Stromal cell of bone marrow (primary cell): ENCODE results near the gene FAM89B.

Experiments used
- DNase-seq: peaks from one replicate; pipeline ENCODE4 v3.0.0-alpha.2; 2012; ENCODE audit warnings: low read depth

Gene FAM89B

DNA sequence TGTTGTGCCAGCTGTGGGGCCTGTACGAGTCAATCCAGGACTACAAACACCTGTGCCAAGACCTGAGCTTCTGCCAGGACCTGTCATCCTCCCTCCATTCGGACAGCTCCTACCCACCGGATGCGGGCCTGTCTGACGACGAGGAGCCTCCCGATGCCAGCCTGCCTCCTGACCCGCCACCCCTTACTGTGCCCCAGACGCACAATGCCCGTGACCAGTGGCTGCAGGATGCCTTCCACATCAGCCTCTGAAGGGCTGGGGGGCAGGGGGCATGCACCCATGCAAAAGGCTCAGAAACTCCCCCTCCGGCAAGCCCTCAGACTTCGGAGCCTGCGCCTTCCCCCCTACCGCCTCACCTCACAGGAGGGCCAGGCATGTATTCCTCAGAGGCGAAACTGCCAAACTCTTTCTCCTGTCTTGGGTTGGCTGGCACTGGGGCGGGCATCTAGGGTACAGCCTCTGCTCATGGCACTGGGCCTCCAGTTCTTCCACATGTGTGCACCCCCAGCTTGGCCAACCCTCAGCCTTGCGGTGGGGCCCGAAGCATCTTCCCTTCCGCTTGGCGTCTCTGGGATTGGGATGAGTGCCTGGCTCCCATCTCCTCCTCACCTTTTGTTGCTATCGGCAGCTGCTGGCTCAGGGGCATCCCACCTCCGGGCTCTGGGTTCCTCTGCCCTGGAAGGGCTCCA is 1.2 kb downstream of the FAM89B start:
- DNase-seq, result no peak

DNA sequence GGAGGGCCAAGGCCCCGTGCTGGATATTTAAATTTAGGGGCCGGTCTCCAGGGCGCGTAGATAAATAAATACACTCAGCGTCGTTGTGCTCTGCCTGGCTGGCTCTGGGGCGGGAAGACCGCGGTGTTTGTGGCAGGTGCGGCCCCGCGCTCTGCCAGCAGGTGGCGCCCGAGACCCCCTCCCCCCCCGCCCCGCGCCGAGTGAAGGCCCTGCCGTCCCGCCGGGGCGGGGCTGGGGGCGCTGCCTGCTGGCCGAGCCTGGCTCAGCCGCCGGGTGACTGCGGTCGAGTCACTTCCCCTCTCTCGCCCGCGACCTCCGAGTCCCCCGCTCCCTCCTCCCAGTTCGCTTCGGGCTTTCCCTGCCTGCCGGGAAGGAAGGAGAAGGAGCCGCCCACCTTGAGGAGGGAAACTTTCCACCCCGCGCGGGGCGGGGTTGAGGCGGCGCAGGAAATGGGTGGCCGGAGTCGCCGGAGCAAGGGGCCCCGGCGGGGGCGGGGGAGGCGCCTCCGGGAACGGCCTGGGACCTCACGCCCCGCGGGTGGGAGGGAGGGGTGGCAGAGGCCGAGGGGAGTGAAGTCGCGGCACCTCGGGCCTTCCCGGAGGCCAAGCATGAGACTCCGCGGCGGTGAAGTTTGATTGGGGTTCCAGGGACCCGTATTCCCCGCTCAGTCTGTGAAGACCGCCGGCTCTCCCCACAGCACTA is 1.9 kb downstream of the FAM89B start:
- DNase-seq, result peak; percentile 91

DNA sequence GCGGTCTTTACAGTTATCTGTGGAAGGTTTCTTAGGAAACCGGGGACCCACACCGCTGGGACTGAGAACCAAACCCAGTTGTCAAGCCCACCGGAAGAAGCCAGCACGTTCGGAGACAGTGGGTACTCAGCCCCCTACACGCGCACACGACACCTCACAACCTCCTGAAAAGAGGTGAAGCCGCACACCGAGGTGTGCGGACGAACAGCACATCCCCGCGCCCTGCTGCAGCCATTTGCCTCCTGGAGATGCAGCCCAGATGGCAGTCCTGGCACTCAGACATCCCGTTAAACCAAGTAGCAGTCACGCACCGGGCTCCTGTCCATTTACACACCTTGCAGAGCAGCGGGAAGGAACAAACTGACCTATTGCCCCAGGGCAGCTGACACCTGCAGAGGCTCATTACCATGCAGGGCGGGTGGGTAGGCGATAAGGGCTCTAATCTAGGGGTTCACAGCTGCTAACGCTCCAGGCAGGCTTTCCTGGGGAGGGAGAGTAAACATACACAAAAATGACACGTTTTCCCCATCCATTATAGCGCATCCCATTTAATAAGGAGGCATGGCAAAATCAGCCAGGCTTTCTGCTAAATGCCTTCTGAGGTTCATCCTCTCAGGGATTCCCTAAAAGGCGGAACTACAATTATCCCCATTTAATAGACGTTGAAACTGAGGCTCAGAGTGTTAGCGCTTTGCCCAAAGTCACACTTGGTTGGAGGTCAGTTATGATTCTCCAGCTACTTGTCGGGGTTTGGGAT is 2.7 kb downstream of the FAM89B start:
- no peak for DNase-seq

DNA sequence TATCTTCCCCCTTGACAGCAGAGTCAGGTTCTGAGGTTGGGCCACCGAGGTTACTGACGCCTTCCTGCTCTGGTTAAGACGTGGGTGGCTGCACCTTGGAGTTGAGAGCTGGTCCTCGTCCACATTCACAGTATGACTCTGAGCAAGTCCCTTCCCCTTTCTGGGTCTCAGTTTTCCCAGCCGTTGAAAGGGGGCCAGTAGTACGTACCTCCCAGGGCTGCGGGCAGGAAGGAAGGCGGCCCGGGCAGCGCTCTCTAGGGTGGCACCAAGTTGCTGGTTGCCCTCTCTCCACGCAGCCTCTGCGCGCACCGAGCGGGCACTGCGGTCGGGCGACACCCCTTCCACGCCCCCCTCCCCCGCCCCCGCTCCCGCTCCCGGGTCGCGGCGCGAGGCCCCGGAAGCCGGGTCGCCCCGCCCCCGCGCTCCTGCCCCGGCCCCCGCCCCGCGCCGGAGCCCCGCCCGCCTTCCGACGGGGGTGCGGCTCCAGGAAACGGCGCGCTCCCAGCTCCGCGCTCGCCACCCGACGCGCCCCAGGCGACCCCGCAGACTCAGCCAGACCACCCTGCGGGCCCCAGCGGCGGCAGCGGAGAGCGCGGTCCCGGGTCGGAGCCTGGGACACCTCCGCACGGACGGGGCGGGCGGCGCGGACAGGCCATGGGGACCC is 3.4 kb downstream of the FAM89B start, which contains the start of gene EHBP1L1:
EHBP1L1 (plus strand) TSS at position 486 of the 664 bp plus-strand sequence. CDS start 250 bp downstream, outside the sequence.
- no peak for DNase-seq

DNA sequence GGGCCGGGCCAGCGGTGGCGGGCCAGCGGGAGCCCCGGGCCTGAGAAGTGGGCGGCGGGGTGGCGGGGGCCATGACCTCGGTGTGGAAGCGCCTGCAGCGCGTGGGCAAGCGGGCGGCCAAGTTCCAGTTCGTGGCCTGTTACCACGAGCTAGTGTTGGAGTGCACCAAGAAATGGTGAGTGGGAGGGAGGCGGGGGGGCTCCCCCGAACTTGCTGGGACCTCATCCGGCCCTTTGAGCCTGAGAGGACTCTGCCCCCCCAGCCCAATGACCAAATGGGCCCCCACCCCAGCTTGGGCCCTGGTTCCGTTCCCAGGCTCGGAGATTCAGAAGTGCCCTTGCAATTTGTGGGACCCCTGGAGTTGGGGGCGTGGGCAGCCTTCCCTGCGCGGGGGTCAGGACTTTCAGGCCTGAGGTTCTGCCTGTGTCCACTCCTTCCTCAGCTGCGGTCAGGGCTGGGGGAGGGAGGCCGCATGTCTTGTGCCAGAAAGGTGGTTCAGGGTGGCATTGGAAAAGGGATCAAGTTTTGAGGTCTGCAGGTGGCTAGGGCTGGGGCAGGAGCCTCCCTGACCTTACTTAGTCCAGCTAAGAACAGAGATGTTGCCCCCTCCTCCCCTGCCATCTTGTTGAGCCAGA is 4.0 kb downstream of the FAM89B start:
- no peak for DNase-seq

DNA sequence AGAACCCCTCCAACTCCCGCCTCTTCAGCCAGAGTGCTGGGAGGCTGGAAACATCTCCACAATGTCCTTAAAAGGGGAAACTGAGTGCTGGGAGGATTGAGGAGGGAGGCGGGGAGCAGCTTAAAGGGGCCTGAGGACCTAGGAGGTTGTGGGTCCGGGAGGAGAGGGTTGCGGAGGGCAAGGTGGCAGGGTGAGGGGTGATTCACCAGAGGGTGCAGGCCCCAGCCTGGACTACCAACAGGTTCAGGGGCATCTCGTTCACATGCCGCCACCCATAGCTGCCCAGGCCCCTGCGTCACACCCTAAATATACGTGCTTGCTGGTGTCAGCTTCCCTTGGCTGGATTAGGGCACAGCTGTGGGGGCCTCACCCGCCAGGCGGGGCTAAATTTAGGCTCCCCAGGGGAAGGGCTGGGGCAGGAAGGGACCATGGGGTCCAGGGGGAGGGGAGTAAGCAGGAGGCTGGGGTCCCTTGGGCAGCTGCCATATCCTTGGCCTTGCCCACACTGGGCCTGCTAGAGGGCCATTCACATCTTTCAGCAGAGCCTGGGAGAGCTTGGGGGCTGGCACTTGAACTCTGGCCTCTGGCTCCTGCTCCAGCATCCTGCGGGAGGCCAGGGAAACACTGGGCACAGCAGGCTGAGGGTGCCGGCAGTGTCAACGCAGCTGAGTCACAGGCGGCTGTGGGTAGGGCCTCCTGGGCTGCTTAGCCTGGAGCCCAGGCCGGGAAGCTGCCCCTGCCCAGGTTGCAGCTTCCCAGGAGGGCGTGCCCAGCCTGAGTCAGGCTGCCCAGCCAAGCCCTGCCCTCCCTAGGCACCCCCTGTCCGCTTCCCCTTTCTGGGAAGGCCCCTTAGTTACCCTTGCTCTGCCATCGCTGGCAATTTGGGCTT is 4.8 kb downstream of the FAM89B start:
- no peak for DNase-seq

DNA sequence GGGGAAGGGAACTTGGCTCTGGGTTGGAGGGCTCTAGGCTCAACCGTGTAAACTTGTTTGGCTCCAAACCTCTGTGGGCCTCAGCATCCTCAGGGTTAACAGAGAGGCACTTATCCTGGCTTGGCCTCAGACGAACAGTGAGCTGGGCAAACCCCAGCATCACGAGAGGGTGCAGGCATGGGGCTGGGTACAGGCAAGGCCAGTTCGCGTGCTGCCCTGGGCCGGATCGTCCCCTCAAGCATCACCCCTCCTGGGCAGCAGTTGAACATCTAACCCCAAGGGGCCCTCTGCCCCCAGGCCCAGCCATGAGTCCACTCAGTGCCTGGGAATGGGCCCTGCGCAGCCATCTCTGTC is 5.4 kb downstream of the FAM89B start:
- no peak for DNase-seq

DNA sequence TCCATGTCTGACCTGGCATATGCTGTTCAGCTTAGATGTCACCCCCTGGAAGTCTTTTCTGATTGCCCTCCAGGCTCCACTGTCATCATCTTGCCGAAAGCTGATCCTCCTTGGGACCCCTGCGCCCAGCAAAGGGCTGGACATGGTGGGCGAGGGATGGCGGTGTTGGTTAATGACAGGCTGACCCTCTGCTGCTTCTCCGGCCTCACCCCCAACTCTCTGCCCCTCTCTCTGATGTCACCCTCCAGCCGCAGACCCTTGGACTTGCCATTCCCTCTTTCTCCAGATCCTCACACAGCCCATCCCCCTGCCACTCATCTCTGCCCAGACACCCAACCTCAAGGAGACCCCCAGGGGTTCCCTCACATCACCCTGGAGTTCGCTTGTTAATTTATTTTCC is 5.8 kb downstream of the FAM89B start:
- DNase-seq, result no peak

DNA sequence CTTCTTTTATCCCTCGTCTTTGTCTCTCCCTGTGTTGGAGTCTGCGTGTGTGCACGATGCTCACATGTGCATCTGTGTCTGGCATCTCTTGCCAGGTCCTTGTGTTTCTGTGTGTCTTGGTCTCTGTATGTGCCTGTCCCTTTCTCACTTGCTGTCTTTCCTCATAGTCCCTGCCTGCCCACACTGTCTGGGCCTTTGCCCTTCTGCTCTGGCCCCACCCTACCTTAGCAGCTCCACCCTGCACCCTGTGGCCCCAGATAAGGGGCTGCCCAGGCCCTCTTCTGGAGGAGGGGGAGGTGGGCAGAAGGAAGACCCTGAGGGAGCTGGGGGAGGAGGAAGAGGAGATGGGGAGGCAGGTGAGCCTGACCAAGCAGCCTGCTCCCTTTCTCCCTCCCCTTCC is 6.3 kb downstream of the FAM89B start:
- DNase-seq, result no peak

DNA sequence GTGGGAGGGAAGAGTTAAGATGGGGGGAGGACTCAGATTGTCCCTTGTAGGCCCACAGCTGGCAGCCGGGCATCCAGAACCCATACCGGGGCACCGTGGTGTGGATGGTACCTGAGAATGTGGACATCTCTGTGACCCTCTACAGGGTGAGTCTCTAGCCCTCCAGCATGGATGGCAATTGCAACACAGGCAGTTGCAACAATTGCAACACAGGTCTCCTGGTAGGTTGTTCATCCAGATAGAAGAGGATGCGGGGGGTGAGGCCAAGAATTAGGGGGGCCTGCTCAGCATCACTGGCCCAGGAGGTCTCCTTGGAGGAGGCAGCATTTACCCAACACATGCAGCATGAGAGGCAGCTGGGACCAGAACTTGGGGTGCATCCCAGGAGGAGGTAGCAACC is 7.0 kb downstream of the FAM89B start:
- no peak for DNase-seq

DNA sequence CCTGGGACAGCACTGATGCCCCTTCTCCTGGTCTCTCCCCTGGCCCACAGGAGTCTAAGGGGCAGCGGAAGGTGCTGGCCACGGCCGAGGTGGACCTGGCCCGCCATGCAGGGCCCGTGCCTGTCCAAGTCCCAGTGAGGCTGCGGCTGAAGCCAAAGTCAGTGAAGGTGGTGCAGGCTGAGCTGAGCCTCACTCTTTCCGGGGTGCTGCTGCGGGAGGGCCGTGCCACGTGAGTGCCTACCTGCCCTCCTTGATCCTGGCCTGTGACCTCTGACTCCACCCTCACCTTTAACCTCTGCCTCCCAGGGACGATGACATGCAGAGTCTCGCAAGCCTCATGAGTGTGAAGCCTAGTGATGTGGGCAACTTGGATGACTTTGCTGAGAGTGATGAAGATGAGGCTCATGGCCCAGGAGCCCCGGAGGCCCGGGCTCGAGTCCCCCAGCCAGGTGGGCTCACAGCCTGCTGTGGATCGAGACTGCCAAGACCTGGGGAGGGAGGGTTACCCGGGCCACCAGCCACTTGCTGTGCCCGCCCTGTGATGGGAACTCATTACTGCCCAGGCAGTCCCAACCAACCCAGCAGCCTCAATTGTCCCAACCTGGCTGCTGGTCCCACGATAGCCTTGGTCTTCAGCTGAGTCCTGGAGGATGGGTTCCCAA is 7.8 kb downstream of the FAM89B start:
- no peak for DNase-seq

DNA sequence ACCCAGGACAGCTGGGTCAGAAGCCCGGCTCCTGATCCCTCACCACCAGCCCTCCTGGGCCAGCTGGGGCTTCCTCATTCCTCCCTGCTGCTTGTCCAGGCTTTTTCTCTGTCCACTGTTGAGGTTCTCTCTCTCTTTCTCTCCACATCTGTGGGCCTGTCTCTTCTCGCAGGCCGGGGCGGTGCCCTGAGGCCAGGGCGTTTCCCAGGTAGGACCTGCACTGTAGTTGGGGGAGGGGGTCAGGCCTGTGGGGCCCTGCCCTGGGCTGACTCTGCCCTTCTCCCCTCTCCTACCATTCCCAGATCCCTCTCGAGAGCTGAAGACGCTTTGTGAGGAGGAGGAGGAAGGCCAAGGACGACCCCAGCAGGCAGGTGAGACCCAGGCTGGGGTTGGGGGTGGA is 8.4 kb downstream of the FAM89B start:
- DNase-seq, result no peak

DNA sequence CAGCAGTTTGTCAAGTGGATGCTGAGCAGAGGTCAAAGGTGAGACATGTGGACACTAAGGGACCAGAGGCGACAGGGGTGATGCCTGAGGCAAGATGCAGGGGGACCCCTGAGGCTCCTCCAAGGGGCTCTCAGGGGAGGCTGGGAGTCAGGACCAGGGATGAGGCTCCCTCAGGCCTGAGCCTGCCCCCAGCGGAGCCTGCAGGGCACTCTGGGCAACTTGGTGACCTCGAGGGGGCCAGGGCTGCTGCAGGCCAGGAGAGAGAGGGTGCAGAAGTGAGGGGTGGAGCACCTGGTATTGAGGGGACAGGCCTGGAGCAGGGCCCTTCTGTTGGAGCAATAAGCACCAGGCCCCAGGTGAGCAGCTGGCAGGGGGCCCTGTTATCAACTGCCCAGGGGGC is 9.6 kb downstream of the FAM89B start:
- DNase-seq, result no peak

DNA sequence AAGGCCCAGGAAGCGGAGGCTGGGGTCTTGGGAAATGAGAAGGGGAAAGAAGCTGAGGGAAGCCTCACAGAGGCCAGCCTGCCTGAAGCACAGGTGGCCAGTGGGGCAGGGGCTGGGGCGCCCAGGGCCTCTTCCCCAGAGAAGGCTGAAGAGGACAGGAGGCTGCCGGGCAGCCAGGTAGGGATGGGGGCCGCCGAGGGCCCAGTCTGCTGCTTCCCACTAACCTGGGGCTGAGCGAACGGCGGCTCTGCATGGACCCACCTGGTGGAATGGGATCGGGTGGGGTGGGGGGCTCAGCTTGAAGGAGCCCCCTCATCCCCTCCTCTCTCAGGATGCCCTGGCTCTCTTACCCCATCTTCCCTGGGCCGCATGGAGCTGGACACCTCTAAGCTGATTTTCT is 11.3 kb downstream of the FAM89B start:
- no peak for DNase-seq

DNA sequence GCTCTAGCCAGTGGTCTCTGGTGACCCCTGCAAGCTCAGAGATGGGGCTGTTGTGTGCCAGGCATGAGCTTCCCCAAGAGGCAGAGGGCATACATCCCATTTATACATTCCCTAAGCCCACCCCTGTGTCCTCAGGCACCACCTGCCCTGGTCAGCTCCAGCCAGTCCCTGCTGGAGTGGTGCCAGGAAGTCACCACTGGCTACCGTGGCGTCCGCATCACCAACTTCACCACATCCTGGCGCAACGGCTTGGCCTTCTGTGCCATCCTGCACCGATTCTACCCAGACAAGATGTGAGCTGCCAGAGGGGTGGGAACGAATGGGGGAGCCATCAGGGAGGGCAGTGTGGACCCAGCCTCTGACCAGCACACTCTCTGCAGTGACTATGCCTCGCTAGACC is 11.8 kb downstream of the FAM89B start:
- DNase-seq, result no peak

DNA sequence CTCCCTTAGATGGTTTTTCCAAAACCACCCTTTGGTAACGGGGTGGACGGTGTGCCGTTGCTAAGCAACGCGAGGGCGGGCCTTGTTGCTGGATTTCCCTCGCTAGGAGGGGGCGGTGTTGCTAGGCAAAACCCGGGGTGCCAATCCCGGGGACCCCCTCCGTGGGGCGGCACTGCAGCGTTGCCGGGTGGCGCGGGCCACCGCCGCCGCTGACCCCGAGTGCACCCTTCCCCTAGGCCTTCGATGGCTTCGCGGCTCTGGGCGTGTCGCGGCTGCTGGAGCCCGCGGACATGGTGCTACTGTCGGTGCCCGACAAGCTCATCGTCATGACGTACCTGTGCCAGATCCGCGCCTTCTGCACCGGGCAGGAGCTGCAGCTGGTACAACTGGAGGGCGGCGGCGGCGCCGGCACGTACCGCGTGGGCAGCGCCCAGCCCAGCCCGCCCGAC is 12.4 kb downstream of the FAM89B start:
- DNase-seq, result no peak

DNA sequence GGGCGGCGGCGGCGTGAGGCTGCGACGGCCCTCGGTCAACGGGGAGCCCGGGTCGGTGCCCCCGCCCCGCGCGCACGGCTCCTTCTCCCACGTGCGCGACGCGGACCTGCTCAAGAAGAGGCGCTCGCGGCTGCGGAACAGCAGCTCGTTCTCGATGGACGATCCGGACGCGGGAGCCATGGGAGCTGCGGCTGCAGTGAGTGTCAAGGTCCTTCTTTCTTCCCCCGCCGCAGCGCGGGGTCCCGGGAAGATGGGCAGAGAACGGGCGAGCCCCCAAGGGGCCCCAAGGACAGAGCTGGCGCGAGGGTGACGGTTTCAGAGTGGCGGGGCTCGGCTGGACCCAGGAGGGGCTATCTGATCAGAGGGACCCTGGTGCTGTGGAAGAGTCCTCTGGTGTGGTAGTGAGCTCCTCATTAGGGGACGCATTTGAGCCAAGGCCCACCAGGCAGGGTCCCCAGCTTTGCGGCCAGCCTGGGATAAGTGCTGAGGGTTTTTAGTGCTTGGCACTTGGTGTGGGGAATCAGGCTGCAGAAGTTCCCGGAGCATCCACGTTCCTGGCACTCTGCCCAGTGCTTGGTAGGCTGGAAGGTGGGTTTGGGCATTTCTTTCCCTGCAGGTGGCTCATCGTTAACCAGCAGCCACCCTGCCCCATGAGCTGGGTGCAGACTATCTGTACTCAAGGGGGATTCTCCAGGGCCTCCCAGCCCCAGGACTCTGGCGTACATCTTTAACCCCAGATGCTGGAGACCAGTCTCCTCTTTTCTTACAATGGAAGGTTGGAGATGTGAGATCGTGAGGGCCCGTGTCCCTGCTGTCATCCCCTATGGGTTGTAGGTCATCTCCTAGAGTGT is 13.3 kb downstream of the FAM89B start:
- DNase-seq, result no peak

DNA sequence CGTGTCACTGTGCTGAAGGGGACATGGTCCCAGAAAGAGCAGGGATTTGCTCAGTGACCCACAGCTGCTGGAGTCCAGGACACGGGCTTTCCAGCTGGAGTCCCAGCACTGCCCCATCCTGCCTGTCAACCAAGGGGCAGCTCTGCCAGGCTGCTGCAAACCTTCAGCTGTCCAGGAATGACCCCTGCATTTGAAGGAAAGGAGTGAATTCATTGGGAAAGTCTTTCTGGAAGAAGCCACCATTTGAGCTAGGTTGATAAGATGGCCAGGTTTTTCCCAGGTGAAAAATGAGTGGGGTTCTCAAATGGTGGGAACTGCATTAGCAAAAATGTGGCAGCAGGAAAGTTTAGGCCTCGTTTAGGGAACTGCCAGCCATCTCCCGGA is 13.9 kb downstream of the FAM89B start:
- no peak for DNase-seq

DNA sequence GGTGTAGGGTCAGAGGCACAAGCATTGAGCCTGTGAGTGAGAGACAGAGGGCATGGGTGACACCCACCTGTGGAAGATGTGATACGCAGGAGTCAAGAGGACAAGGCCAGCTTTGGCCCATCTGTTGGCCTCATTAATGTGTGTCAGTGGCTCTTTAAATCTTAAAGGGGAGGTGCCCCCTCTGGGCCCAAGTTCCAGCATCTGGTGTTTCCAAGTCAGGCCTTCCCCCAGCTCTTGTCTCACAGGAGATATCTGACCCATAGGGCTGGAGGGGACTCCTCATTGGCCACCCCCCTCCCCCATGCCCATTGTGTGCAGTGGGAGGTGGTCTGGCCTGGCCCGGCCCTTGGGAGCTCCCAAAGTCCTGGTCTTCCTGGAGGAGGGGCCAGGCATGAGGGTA is 14.3 kb downstream of the FAM89B start:
- DNase-seq, result no peak
